HCT116 (cell line): ENCODE measurements around the gene PACSIN2.

Experiments used
- ATF3 ChIP-seq: IDR thresholded peaks from 2 replicates; pipeline ENCODE4 v1.6.1; 2012
- CEBPB ChIP-seq: IDR thresholded peaks from 2 replicates; pipeline ENCODE4 v1.6.1; 2012; ENCODE audit warnings: low read depth
- CTCF ChIP-seq, 3 experiments: fragments of 200-600 bp in 1 of 3; sonication (generic) in 1 of 3; IDR thresholded peaks in 2 of 3; conservative IDR thresholded peaks in 1 of 3; 2 replicates each; pipeline ENCODE4 v1.5.1; 2012 to 2017; ENCODE audit warnings: low read depth in 2 of 3, low read length in 2 of 3, antibody characterized with exemption in 1 of 3, borderline replicate concordance in 1 of 3, control low read depth in 1 of 3, mild to moderate bottlenecking in 1 of 3, mixed read lengths in 1 of 3, mixed run types in 1 of 3, moderate library complexity in 1 of 3; ENCODE audit not compliant: insufficient read depth in 1 of 3
- EGR1 ChIP-seq: IDR thresholded peaks from 2 replicates; pipeline ENCODE4 v1.6.1; 2012; ENCODE audit warnings: low read depth
- EZH2 ChIP-seq: fragments of 200-600 bp; sonication (generic); IDR thresholded peaks from 2 replicates; pipeline ENCODE4 v1.6.1; 2017; ENCODE audit warnings: antibody characterized with exemption, mixed run types
- EZH2phosphoT487 ChIP-seq: fragments of 200-600 bp; IDR thresholded peaks from 2 replicates; pipeline ENCODE4 v1.6.1; 2018; ENCODE audit warnings: antibody characterized with exemption, borderline replicate concordance
- POLR2A ChIP-seq: IDR thresholded peaks from 2 replicates; pipeline ENCODE4 v1.7.0; 2011; ENCODE audit warnings: borderline replicate concordance; ENCODE audit not compliant: insufficient read depth, insufficient read length; ENCODE audit errors: extremely low read depth
- POLR2AphosphoS5 ChIP-seq: IDR thresholded peaks from 2 replicates; pipeline ENCODE4 v1.6.1; 2011; ENCODE audit warnings: mild to moderate bottlenecking, low read depth, low read length, moderate library complexity
- SRF ChIP-seq: IDR thresholded peaks from 2 replicates; pipeline ENCODE4 v1.6.1; 2012; ENCODE audit warnings: low read depth
- YY1 ChIP-seq: IDR thresholded peaks from 2 replicates; pipeline ENCODE4 v1.6.1; 2011; ENCODE audit warnings: low read length, low read depth, moderate library complexity, mild to moderate bottlenecking; ENCODE audit not compliant: insufficient replicate concordance; ENCODE audit errors: extremely low read depth
- ZNF274 ChIP-seq: fragments of 200-500 bp; sonication (Bioruptor generic); IDR thresholded peaks from 2 replicates; pipeline ENCODE4 v1.6.1; 2014; ENCODE audit warnings: mild to moderate bottlenecking, low read depth, low read length, inconsistent platforms

- no peak for TF ChIP-seq EZH2phosphoT487
- no peak for TF ChIP-seq CTCF (IDR thresholded peaks at IDR 0.05 in 2 of 3, conservative IDR thresholded peaks at IDR 0.05 in 1 of 3; ENCODE audit: borderline replicate concordance in 1 of 3, insufficient read depth in 1 of 3, low read depth in 2 of 3, low read length in 2 of 3)
- TF ChIP-seq POLR2A: no peak
- no peak for TF ChIP-seq ZNF274
- TF ChIP-seq POLR2AphosphoS5: no peak
- no peak for TF ChIP-seq ATF3
- no peak for TF ChIP-seq EZH2
- TF ChIP-seq CEBPB: no peak
- TF ChIP-seq SRF: no peak
- no peak for TF ChIP-seq YY1
- TF ChIP-seq EGR1: no peak
These were observed 107.3 kb downstream of the PACSIN2 start for GRCh38 chr22:42907404-42908373.
